DOHH2 (cell line): ENCODE data around the gene RAF1.
"Not testable (repeated sequence)": the region's sequence is repeated elsewhere in the genome, so short reads cannot be mapped to it uniquely, and the experiment has no call there.

Source experiments
- H3F3A ChIP-seq: fragments of 200-600 bp; sonication (generic), shearing (Covaris generic); 2 replicates; pipeline ENCODE4 v1.6.0; 2016; ENCODE audit warnings: antibody characterized with exemption, mild to moderate bottlenecking; ENCODE audit not compliant: control insufficient read depth, insufficient read depth
- H3K27ac ChIP-seq: fragments of 200-600 bp; sonication (generic); 2 replicates; pipeline ENCODE4 v1.5.1; 2014; ENCODE audit warnings: low read depth, mild to moderate bottlenecking, low read length, moderate library complexity
- H3K27me3 ChIP-seq: fragments of 200-600 bp; sonication (generic); 2 replicates; pipeline ENCODE4 v1.6.1; 2014; ENCODE audit warnings: mild to moderate bottlenecking, low read length, mixed read lengths; ENCODE audit not compliant: control insufficient read depth
- H3K36me3 ChIP-seq: fragments of 200-600 bp; sonication (generic); 2 replicates; pipeline ENCODE4 v1.6.1; 2014; ENCODE audit warnings: mild to moderate bottlenecking, low read length, moderate library complexity, mixed read lengths; ENCODE audit not compliant: control insufficient read depth
- H3K4me1 ChIP-seq: fragments of 200-600 bp; sonication (generic); 2 replicates; pipeline ENCODE4 v1.6.1; 2014; ENCODE audit warnings: mild to moderate bottlenecking, low read length, mixed read lengths; ENCODE audit not compliant: control insufficient read depth
- H3K4me2 ChIP-seq: fragments of 200-600 bp; sonication (generic); 2 replicates; pipeline ENCODE4 v1.6.0; 2014; ENCODE audit warnings: mild to moderate bottlenecking, low read length, moderate library complexity
- H3K4me3 ChIP-seq: fragments of 200-600 bp; sonication (generic); 2 replicates; pipeline ENCODE4 v1.5.1; 2014; ENCODE audit warnings: mild to moderate bottlenecking, low read length, mixed read lengths
- H3K79me2 ChIP-seq: fragments of 200-600 bp; sonication (generic); 2 replicates; pipeline ENCODE4 v1.6.1; 2014; ENCODE audit warnings: mild to moderate bottlenecking, low read length, mixed read lengths; ENCODE audit not compliant: control insufficient read depth
- H3K9me2 ChIP-seq: fragments of 200-600 bp; sonication (generic); replicated peaks from 2 replicates; pipeline ENCODE4 v1.6.1; 2014; ENCODE audit warnings: mild to moderate bottlenecking, low read length, mixed read lengths; ENCODE audit not compliant: control insufficient read depth
- H3K9me3 ChIP-seq: fragments of 200-600 bp; sonication (generic); 2 replicates; pipeline ENCODE4 v1.6.1; 2014; ENCODE audit warnings: antibody characterized with exemption, low read length, mixed read lengths; ENCODE audit not compliant: control insufficient read depth, insufficient read depth
- H4K20me1 ChIP-seq: fragments of 200-600 bp; sonication (generic); 2 replicates; pipeline ENCODE4 v1.6.0; 2014; ENCODE audit warnings: low read depth, mild to moderate bottlenecking, antibody characterized with exemption, low read length, moderate library complexity; ENCODE audit not compliant: control insufficient read depth, insufficient read depth
- CTCF ChIP-seq: fragments of 200-600 bp; sonication (generic); IDR thresholded peaks from one replicate; pipeline ENCODE4 v1.5.1; 2014; ENCODE audit warnings: antibody characterized with exemption, mild to moderate bottlenecking, low read depth, low read length; ENCODE audit not compliant: poor library complexity, severe bottlenecking
- EZH2phosphoT487 ChIP-seq: fragments of 200-600 bp; sonication (generic); IDR thresholded peaks from 2 replicates; pipeline ENCODE4 v1.6.1; 2017; ENCODE audit warnings: borderline replicate concordance, mild to moderate bottlenecking, antibody characterized with exemption, low read length, moderate library complexity, mixed read lengths

The RAF1 gene

GRCh38 chr3:12661926-12662592, 1.9 kb downstream of the RAF1 start:
- Histone ChIP-seq H3K9me3 (no peaks in the 10 kb centered on the region), H3K4me3 (peak overlapping the region; percentile 99), H4K20me1 (peaks cover 24% of the 10 kb centered on the region), H3F3A (no peaks in the 10 kb centered on the region), H3K9me2 (no peaks in the 10 kb centered on the region), H3K4me2 (peak overlapping the region; percentile 82), H3K36me3 (peaks cover 11% of the 10 kb centered on the region), H3K79me2 (peaks cover 73% of the 10 kb centered on the region), H3K4me1 (peaks cover 31% of the 10 kb centered on the region), H3K27ac (peak overlapping the region; percentile 74), H3K27me3 (no peaks in the 10 kb centered on the region)
- TF ChIP-seq CTCF, result no peak
- TF ChIP-seq EZH2phosphoT487, result no peak

GRCh38 chr3:12661375-12661774, 2.5 kb downstream of the RAF1 start:
- peaks cover 11% of the 10 kb centered on the region for H3K36me3 ChIP-seq
- H3K79me2 ChIP-seq, result peaks cover 80% of the 10 kb centered on the region
- H3K4me2 ChIP-seq, result peak overlapping the region; percentile 82
- H3K4me3 ChIP-seq, result peak overlapping the region; percentile 99
- H4K20me1 ChIP-seq, result peaks cover 24% of the 10 kb centered on the region
- not testable (repeated sequence) for H3K27ac ChIP-seq, H3K9me2 ChIP-seq, H3K9me3 ChIP-seq, H3F3A ChIP-seq, H3K27me3 ChIP-seq
- peaks cover 31% of the 10 kb centered on the region for H3K4me1 ChIP-seq

GRCh38 chr3:12660196-12660595, 3.7 kb downstream of the RAF1 start:
- no peaks in the 10 kb centered on the region for H3K27me3 ChIP-seq
- peaks cover 92% of the 10 kb centered on the region for H3K79me2 ChIP-seq
- H3K9me2 ChIP-seq, result no peaks in the 10 kb centered on the region
- H3K4me2 ChIP-seq, result peak overlapping the region; percentile 44; the same call in 1 of the 2 replicates
- H3K4me3 ChIP-seq, result no peak overlapping the region
- peaks cover 29% of the 10 kb centered on the region for H4K20me1 ChIP-seq
- H3K9me3 ChIP-seq, result no peaks in the 10 kb centered on the region
- no peaks in the 10 kb centered on the region for H3F3A ChIP-seq
- TF ChIP-seq EZH2phosphoT487 (no peak), CTCF (no peak)
- H3K36me3 ChIP-seq, result peaks cover 16% of the 10 kb centered on the region
- H3K4me1 ChIP-seq, result peaks cover 31% of the 10 kb centered on the region
- H3K27ac ChIP-seq, result no peak overlapping the region

GRCh38 chr3:12659316-12660015, 4.5 kb downstream of the RAF1 start:
- H3K9me3 ChIP-seq, result no peaks in the 10 kb centered on the region
- H4K20me1 ChIP-seq, result peaks cover 29% of the 10 kb centered on the region
- H3F3A ChIP-seq, result no peaks in the 10 kb centered on the region
- TF ChIP-seq CTCF (no peak), EZH2phosphoT487 (no peak)
- no peak overlapping the region for H3K4me3 ChIP-seq
- H3K27me3 ChIP-seq, result no peaks in the 10 kb centered on the region
- peaks cover 16% of the 10 kb centered on the region for H3K36me3 ChIP-seq
- no peak overlapping the region for H3K27ac ChIP-seq
- peaks cover 97% of the 10 kb centered on the region for H3K79me2 ChIP-seq
- H3K4me2 ChIP-seq, result no peak overlapping the region
- H3K4me1 ChIP-seq, result peaks cover 26% of the 10 kb centered on the region
- no peaks in the 10 kb centered on the region for H3K9me2 ChIP-seq
